Tongue (tissue), 2 donors: ENCODE data around the gene STX8. TPM values are rescaled to one million over a fixed set of nuclear protein-coding genes. Genes with fewer than 3 reads are reported as not detected.
"Not testable (repeated sequence)": the region's sequence is repeated elsewhere in the genome, so short reads cannot be mapped to it uniquely, and the experiment has no call there.

Source experiments
- DNase-seq: peaks from one replicate; pipeline ENCODE4 v3.0.0-alpha.2; 2015
- total RNA-seq: library from RNA; depleted of rRNA; stranded (reverse); fragments of >200 nt; gene quantifications from one replicate; pipeline ENCODE4 v1.2.3, GENCODE V29; 2014

STX8 gene
- total RNA-seq, 1 donor from 2014 or later = 75.2 TPM

- DNase-seq = not testable (repeated sequence)
These were observed 318.0 kb downstream of the STX8 start for GRCh38 chr17:9257630-9257965.

- peak; percentile 74 for DNase-seq
These were observed 318.6 kb downstream of the STX8 start for GRCh38 chr17:9256751-9257629.

GRCh38 chr17:9256361-9256750, 319.3 kb downstream of the STX8 start:
- DNase-seq = no peak

- no peak for DNase-seq
These were observed 319.8 kb downstream of the STX8 start for GRCh38 chr17:9255833-9256232.

GRCh38 chr17:9254841-9255240, 320.8 kb downstream of the STX8 start:
- DNase-seq = no peak

- no peak for DNase-seq
These were observed 322.3 kb downstream of the STX8 start for GRCh38 chr17:9253308-9253707.

- DNase-seq = no peak
These were observed 324.3 kb downstream of the STX8 start for GRCh38 chr17:9251273-9251672.

- DNase-seq = no peak
These were observed 326.2 kb downstream of the STX8 start for GRCh38 chr17:9249245-9249953.

GRCh38 chr17:9247401-9247938, 328.1 kb downstream of the STX8 start:
- no peak for DNase-seq

- peak; percentile 50 for DNase-seq
These were observed 331.3 kb downstream of the STX8 start for GRCh38 chr17:9244066-9245052.

- DNase-seq = no peak
These were observed 332.6 kb downstream of the STX8 start for GRCh38 chr17:9242983-9243382.

GRCh38 chr17:9242497-9242881, 333.1 kb downstream of the STX8 start:
- DNase-seq = no peak

- DNase-seq = no peak
These were observed 333.7 kb downstream of the STX8 start for GRCh38 chr17:9241774-9242496.

- peak; percentile 89 for DNase-seq
These were observed 334.3 kb downstream of the STX8 start for GRCh38 chr17:9241371-9241712.

GRCh38 chr17:9240659-9241370, 334.8 kb downstream of the STX8 start:
- DNase-seq = peak; percentile 97

GRCh38 chr17:9239793-9240658, 335.6 kb downstream of the STX8 start:
- peak; percentile 88 for DNase-seq

- peak; percentile 58 for DNase-seq
These were observed 336.3 kb downstream of the STX8 start for GRCh38 chr17:9239246-9239792.

GRCh38 chr17:9238340-9239245, 337.0 kb downstream of the STX8 start:
- no peak for DNase-seq
